GM19328 (cell line): Measurements from ENCODE around the gene CTSD.
"Not testable (repeated sequence)": the region's sequence is repeated elsewhere in the genome, so short reads cannot be mapped to it uniquely, and the experiment has no call there.

ENCODE experiments used
- ATAC-seq: cut with Tn5 transposase; IDR thresholded peaks from one replicate; pipeline ENCODE4 v1.9.1; 2021; ENCODE audit warnings: mild to moderate bottlenecking, moderate library complexity; ENCODE audit not compliant: unreplicated experiment

The CTSD gene

DNA sequence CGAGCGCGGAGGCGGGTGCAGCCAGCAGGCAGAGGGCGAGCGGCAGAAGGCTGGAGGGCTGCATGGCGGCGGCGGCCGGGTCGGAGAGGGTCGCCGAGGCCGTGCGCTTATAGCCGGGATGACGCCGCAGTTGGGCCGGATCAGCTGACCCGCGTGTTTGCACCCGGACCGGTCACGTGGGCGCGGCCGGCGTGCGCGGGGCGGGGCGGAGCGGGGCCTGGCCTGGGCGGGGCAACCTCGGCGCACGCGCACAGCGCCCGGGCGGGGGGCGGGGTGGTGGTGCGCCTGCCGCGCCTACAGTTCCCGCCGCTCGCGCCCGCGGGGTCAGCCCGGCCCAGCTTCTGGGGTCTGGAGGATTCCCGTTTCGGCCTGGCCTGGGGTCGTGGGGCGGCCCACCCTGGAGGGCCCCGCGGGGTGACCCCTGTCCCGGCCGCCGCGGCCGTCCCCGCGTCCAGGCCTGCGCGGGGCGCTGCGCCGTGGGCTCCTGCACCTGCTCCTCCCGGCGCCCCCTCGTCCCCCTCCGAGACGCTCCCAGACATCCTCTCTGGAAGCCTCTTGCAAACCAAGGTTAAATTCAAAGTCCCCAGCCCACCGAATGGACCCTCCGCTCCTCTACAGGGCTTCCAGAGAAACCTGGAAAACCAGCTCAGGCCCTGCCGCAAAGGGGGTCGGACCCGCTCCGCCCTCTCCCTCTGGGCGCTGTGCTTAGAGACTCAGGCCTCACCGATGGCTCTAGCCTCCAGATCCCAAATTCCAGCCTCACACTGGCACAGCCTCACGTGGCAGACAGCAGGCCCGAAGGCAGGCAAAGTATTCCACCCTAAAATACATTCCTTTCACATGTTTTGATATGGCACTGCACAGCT is at the start of gene CTSD:
TSS of gene CTSD (minus strand) at position 132 of the 866 bp plus-strand sequence. CDS start at position 64, 68 bp downstream.
- ATAC-seq = peak; percentile 62

DNA sequence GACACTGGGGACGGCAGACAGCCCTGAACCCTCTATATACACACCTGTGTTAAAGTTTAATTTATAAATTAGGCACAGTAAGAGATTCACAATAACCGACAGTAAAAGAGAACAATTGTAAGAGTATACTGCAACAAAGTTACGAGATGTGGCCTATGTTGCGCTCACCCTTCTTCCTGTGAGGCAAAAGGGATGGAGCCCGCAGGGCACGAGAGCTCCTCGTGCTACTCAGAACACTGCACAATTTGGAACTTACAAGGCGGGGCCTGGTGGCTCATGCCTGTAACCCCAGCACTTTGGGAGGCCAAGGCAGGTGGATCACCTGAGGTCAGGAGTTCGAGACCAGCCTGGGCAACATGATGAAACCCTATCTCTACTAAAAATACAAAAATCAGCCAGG is 49.6 kb upstream of the CTSD start:
- not testable (repeated sequence) for ATAC-seq

DNA sequence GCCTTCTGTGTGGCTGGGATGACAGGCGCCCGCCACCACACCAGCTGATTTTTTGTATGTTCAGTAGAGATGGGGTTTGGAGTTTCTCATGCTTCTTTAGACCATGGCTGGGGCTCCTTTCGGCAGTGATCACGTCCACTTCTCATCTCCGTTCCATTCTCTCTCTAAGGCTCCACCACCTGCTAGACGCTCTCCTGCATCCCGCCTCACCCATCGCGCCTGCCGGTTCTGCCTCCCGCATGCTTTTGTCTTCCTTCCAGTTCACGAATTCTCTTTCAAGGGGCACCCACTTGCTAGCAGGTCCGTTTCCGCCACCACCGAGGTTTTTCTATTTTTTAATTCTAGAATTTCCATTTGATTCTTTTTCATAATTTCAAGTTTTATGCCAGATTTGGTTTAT is 49.1 kb upstream of the CTSD start:
- no peak for ATAC-seq

DNA sequence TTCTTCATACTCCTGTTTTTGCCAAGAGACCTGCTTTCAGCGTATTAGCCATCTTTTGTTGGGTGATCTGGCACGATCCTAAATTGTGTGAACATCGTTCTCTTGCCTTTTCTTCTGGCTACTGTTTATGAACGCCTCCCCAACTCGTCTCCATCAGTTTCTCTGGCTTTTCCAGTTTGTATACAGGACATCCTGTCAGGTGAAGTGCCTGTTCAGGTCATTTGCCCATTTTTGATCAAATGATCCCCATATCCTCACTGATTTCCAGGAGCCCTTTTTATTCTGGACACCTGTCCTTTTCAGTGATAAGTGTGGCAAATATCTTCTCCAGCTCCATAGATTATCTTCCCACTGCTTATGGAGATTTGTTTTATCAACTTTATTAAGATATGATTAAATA is 48.5 kb upstream of the CTSD start:
- ATAC-seq = no peak

DNA sequence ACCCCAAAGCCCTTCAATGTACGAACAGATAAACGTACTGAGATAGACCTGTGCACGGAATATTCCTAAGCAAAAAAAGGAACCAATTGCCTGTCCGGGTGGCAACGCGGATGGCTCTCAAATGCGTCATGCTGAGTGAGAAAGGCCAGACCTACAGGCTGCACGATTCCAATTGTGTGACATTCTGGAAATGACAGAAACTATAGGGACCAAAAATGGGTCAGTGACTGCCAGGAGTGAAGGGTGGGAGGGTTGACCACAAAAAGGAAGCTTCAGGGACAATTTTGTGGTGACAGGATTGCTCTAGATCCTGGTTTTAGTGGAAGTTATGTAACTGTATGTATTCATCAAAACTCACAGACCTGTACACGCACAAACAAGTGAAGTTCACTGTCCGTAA is 47.0 kb upstream of the CTSD start:
- ATAC-seq = no peak

DNA sequence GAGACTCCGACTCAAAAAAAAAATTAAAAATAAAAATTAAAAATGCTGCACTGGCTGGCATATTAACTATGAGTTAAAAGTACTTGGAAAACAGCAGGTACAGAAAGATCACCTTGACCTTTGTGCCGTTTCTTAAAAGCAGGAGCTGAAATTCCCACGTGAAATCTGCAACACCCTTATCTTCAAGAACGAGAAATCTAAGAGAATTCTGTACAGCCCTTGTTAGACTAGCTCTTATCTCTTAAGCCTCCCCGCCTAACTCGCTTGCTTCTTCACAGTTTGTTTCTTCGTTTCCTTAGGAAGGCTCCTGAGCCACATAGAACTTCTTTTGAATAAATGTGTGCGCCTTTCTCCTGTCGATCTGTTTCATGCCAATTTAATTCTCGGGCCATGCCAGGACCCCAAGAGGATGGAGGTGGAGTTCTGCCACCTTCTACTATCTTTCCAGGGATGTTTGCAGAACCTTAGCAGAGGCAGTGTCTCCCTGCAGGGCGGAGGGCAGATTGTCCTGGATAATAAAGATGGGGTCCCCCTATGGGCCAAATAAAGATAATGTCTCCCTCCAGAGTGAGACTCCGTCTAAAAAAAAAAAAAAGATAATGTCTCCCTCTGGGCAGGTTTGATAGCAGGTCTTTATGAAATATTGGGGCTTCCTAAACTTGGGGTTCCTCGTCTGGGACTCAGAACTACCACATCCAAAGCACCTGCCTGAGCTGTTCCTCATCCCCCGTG is 43.7 kb upstream of the CTSD start:
- ATAC-seq = no peak

DNA sequence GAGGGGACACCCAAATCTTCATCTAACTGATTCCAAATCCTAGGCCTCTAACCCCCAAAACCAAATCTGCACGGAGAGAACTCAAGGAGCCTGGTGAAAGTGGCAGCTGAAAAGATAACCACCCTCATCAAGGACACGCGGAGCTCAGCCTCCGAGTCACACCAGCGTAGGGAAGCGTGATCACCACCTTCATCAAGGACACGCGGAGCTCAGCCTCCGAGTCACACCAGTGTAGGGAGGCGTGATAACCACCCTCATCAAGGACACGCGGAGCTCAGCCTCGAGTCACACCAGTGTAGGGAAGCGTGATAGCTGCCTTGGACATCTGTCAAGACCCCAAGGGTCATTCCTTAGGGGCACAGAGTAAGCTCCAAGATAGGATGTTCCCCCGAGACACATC is 41.8 kb upstream of the CTSD start:
- ATAC-seq = no peak

DNA sequence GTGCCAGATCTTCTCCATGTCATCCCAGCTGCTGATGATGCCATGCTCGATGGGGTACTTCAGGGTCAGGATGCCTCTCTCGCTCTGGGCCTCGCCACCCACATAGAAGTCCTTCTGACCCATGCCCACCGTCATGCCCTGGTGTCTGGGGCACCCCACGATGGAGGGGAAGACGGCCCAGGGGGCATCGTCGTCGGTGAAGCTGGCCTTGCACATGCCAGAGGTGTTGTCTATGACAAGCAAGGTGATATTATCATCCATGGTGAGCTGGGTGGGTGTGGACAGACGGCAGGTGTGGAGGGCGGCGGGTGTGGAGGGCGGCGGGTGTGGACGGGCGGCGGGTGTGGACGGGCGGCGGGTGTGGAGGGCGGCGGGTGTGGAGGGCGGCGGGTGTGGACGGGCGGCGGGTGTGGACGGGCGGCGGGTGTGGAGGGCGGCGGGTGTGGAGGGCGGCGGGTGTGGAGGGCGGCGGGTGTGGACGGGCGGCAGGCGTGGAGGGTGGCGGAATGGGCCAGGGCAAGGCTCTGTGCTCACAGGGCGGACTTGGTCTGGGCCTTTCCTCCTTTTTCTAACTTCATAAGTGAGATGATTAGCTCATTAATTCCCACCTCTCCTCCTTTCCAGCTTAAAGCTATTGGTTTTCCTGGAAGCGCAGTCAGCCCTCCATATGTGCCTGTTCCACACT is 40.2 kb upstream of the CTSD start:
- ATAC-seq = not testable (repeated sequence)

DNA sequence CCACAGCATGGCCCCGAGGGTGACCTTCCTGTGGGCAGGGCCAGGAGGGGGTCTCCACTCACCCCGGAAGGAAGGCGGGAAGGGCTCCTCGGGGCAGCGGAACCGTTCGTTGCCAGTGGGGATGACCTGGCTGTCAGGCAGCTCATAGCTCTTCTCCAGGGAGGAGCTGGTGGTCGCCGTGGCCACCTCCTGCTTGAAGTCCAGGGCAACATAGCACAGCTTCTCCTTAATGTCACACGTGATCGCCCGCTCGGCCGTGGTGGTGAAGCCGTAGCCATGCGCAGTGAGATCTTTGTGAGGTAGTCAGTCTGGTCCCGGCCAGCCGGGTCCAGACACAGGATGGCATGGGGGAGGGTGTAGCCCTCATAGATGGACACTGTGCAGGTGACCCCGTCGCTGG is 39.5 kb upstream of the CTSD start:
- no peak for ATAC-seq

DNA sequence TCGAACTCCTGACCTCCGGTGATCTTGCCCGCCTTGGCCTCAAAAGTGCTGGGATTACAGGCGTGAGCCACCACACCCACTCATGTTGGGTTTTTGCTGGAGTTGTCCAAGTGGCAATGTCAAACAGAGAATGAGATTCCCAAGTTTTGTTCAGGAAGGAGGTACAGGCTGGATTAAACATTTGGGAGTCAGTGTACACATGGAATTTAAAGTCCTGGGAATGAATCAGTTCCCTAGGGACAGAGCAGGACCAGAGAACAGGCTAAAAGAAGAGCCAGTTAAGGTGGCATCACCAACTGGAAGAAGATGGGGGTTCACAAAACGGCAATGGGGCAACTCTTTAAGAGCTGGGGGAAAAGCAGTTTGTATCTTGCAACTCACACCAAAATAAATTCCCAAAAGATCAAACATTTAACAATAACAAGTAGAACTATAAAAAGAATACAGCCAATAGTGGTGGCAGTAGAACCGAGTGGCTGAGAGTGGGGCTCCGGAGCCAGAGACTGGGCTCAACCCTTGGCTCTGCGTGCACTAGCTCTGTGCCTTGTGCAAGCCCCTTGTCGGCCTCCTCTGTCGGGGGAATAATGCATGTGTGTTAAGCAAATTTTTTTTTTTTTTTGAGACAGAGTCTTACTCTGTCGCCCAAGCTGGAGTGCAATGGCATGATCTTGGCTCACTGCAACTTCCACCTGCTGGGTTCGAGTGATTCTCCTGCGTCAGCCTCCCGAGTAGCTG is 33.8 kb upstream of the CTSD start:
- no peak for ATAC-seq

DNA sequence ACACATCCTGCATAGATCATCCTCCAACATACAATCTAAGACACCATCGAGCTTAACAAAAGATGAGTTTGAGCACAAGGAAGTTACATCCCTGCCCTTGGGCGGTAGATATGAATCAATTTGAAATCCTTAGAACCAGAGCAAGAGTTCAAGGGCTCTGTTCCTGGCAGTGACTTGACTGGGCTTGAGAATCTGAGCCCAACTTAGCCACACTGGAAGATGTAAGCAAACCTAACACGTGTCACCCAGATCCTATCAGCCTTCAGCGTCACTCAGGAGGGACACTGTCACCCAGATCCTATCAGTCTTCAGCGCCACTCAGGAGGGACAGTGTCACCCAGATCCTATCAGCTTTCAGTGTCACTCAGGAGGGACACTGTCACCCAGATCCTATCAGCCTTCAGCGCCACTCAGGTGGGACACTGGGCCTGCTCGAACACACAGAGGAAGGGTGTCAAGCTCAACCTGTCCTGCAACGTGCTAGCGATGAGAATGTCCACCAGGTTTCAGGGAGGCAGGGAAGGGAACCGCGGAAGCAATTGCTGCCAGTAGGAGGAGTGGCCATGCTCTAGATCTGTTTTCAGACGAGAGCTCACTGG is 32.8 kb upstream of the CTSD start:
- no peak for ATAC-seq

DNA sequence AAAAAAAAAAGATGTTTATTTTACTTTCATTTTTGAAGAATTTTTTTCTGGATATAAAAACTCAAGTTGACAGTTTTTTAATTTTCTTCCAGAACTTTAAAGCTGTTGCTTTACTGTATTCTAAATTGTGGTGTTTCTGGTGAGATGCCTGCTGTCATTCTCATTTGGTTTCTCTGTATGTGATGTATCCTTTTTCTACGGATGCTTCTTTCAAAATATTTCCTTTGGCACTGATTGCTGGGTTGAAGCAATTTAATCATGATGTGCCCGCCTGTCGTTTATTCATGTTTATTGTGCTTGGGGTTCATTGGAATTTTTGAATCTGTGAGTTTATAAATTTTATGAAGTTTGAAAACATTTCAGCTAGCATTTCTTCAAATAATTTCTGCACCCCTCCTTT is 29.4 kb upstream of the CTSD start:
- no peak for ATAC-seq

DNA sequence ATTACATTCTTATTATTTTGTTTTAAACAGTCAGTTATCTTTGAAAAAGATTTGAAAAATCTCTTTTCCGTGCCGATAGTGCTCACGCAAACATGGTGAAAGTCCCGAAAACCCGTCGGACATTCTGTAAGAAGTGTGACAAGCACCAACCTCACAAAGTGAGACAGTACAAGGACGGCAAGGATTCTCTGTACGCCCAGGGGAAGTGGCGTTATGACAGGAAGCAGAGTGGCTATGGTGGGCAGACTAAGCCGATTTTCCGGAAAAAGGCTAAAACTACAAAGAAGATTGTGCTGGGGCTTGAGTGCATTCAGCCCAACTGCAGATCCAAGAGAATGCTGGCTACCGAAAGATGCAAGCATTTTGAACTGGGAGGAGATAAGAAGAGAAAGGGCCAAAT is 28.7 kb upstream of the CTSD start:
- no peak for ATAC-seq

DNA sequence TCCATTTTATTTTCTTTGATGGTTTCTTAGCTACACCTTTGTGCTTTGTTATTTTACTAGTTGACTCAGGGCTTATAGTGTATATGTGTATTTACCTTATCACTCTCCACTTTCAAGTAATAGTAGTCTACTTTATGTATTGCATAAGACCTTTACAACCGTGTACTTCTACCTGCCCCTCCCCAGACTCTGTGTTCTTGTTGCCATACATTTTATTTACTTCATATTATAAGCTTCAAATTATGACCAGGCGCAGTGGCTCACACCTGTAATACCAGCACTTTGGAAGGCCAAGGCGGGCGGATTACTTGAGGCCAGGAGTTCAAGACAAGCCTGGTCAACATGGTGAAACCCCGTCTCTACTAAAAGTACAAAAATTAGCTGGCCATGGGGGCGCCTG is 28.2 kb upstream of the CTSD start:
- no peak for ATAC-seq

DNA sequence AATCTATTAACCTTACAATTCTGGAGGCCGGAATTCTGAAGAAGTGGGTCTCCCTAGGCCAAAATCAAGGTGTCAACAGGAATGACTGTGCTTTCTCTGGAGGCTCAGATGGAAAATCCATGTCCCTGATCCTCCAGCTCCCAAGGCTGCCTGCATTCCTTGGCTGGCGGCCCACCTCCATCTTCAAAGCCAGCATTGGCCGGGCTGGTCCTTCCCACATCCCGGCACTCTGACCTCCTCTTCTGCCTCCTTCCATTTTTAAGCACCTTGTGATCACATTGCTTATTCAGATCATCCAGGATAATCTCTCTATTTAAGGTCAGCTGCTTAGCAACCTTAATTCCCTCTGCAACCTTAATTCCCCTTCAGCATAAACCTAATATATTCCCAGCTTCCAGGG is 22.7 kb upstream of the CTSD start:
- no peak for ATAC-seq

DNA sequence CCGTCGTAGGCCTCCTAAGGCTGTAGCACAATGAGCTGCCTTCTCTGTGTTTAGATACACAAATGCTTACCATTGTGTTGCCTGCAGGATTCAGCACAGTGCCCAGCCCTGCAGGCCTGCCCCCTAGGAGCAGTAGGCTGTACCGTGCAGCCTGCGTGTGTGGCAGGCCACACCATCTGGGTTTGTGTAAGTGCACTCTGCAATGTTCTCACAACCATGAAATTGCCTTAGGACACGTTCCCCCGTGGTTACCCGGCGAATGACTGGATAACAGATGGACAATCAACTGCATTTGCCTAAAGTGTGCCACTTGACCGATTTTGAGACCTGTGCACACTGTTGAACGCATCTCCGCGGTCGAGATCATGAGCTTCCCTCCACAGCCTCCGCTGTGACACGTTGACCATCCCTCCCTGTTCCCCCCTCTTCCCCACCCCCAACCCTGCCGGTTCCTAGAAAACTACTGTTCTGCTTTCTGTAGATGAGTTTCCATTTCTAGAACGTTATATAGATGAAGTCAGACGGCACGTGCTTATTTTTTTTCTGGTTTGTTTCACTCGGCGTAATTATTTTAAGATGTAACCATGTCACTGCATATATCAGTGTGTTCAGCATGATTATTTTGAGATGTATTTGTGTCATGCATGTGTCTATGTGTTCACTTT is 22.2 kb upstream of the CTSD start:
- no peak for ATAC-seq

DNA sequence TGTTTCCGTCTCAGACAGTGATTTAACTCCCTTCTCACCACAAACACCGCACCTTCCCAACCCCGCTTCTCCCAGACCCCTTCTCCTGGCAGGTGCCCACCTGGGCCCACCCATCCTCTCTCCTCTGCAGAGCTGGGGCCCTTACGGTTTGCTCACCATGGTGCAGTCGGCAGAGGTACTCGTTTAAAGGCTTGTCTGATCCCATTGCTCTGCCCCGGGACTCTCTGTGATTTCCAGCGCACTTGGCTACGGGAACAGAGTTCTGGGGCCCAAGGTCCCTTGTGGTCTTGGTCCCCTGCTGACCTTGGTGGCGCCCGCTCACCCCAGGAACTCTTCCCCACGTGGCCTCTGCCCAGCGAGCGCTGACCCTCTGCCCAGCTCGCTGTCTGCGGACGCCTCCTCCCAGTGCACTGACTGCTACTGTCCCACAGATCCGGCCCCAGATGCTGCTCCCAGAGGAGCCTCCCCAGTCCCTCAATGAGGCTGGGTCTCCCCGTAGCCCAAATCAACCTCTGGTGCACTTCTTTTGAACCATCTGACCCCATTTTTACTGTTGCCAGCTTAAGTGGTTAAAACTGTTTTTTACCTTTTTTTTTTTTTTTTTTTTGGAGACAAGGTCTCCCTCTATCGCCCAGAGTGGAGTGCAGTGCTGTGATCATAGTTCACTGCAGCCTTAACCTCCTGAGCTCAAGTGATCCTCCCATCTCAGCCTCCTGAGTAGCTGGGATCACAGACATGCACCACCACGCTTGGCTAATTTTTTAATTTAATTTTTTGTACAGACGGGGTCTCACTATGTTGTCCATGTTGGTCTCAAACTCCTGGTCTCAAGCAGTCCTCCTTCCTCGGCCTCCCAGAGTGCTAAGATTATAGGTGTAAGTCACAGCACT is 21.3 kb upstream of the CTSD start:
- ATAC-seq = no peak

DNA sequence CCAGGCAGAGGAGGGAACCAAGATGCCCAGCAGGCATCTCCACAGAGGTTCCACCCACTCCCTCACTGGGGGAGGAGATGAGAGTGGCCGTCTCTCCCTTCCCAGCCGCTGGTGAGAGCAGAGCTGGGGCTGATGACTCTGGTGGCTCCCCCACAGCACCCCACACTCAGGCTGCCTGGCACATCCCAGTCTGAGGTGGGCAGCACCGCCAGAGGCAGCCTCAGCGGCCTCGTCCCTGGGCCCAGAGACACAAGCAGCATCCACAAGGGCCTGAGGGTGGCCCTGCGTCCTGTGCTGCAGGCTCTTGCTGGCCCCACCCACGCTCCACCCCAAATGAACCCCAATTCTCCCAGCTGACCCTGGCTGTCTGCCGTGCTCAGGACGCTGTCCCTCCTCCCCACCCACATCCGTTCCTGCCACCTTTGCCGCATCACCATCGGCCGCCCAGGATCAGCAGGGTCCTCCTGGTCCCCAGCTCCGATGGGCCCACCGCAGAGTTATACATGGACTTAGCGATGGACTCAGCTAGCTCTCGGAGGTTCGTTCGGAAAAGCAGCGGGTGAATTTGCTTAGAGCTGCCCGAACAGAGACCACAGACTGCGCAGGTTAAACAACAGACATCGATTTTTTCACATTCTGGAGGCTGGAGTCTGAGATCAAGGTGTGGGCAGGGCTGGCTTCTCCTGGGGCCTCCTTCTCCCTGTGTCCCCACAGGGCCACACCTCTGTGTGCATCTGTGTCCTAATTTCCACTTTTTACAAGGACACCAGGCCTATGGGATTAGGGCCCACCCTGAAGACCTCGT is 20.2 kb upstream of the CTSD start:
- no peak for ATAC-seq
